GM19467 (cell line): ENCODE data around the gene VAMP3.
A peak's percentile ranks its signal among the peaks of the same experiment; 100 is the strongest.

ENCODE experiments used
- ATAC-seq: cut with Tn5 transposase; IDR thresholded peaks from one replicate; pipeline ENCODE4 v1.9.1; 2021; ENCODE audit warnings: mild to moderate bottlenecking, moderate library complexity; ENCODE audit not compliant: unreplicated experiment

VAMP3 gene, protein sequence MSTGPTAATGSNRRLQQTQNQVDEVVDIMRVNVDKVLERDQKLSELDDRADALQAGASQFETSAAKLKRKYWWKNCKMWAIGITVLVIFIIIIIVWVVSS

DNA sequence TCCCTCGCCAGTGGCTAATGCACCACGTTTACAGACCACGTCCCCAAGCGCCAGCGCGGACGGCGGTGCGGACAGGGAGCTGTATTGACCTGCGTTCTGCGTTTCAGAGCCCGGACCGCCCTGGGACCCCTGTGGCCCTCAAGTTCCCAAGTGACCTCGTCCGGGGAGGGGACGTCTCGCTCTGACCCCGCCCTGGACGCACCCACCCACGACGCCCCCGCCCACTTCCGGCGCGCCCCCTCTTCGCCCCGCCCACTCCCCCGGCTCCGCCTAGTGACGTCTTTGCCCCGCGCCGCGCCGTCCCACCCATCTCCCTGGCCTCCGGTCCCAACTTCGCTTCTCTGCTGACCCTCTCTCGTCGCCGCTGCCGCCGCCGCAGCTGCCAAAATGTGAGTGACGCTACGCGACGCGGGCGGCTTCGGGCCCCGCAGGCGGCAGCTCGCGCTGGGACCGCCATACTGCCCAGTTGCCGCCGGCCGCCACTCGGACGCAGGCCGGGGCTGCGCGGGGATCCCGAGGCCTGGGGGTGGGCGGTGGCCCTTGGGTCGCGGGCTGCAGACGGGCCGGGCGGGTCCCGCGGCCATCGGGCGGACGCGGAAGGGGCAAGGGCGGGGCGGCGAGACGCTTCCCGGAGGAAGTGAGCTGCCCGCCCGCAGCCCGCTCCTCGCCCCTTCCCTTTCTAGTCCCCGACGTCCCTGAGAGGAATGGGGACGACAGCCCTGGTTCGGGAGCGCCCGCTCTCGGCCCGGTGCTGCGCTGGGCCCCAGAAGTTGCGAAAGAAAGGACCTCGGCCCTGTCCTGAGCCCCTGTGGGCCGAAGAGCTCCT is at the start of gene VAMP3:
Gene VAMP3, plus strand, starts transcription at position 300 of the 826 bp plus-strand sequence. Its CDS starts 88 bp downstream, at position 388.
- ATAC-seq = peak; percentile 66

DNA sequence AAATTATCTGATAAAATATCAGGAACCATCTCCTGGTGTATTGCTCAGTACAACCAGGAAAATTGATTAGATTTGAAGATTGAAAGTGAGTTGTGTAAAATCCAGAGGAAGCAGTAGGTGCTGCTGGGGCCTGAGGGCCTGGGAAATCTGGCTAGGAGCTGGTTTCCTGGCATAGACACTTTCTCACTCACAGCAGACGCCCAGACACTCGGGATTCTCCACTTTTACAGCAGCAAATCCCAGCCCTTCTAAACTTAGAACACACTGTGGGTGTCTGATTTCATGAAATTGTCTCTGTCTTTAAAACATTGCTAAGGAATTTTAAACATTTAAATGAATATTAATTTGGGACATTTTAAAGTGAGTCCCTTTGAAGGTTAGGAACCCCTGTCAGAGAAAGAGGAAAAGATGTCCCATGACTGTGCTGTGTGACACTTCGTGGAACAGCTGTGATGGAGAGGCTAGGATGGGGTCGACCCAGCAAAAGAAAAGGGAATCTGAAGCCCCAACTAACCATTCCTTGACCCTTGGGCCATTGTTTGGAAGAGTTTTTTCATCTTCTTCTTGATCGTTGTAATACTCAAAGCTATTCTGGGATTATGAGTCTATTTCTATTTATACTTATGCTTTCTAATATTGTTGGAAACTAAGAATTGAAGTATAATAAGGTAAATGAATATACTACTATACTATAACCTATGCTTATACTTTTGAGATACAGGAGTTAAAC is 49.0 kb upstream of the VAMP3 start:
- no peak for ATAC-seq

DNA sequence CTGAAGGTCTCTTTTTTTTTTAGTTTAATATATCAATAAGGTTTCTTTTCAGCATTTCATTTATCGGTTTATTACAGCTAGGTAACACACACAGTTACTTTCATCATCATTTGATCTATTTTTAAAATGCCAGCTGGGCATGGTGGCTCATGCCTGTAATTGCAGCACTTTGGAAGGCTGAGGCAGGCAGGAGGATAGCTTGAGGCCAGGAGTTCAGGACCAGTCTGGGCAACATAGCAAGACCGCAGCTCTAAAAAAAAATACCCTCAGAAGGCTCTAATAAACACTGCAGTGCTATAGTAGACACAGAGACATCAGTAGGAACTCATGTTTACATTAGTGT is 48.5 kb upstream of the VAMP3 start:
- ATAC-seq = no peak

DNA sequence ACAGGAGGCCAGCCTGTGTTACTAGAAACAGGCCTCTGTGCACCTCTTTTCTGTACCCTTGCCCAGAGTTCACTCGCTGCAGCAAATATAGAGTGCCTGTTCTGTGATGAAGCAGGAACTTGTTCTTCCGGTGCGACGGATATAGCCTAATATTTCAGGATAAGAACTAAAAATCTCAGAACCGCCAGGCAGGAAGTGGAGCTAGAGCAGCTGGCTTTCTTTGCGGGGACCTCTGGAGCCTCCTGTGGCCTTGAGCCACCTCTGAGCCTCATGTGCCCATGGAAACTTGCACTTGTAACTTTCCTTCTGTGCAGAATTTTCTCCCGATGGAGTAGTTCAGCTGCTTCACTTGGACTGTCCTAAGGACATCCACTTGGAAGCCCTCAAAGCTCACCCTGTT is 44.5 kb upstream of the VAMP3 start:
- no peak for ATAC-seq

DNA sequence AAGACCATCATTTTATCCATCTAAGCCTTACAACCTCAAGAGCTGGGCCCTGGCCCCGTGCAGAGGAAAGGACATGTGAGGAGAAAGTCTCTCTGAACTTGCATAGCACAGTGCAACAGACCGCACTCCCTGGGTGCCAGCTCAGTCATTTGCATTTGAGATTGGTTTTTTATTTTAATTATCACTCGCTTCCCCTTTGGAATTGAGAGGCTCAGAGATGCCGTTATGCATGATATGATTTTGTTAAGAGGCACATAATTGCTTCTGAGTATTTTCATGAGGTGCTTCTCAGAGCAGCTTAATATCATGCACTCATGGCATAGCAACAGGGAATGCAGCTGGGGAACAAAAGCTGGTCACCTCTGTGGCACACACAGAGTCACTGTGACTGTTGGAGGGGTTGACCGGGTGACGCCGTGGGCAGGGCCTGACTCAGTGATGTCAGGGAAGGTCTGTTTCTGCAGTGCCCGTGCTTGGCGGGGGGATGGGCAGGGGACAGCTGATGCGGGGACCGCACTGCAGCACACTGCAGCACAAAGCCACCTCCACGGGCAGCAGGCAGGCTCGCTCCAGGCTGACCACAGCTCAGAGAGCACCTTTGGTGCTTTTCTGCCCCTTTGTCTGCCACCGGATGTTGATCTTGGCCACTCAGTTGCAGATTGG is 43.2 kb upstream of the VAMP3 start:
- no peak for ATAC-seq

DNA sequence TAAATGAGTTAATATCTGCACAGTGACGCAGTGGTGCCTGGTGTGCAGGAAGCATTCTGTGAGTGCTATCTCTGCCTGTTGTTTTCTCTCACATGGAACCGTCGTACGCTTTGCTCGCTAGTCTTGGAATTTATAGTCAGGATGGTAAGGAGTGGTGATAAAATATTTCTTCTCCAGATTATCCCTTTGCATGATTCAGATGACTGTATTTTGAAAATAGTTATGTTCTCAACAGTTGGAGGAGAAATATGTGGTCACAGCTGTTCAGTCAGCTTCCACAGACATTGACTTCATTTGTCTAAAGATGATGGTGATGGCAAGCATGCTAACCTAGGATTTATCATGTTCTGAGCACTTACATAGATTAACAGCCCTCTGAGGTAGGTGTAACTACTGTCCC is 41.3 kb upstream of the VAMP3 start:
- no peak for ATAC-seq

DNA sequence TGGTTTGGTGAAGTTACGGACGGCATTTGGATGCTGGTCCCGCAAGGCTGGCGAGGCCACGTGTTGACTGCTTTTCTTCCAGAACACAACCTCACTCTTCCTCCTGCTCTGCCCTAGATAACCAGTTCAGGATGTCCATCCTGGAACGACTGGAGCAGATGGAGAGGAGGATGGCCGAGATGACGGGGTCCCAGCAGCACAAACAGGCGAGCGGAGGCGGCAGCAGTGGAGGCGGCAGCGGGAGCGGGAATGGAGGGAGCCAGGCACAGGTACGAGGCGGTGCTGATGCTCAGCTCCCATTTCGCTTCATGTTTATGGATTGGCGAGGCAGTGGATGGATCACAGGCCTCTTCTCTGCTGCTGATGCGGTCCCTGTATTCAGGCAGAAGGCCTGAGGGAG is 38.8 kb upstream of the VAMP3 start:
- no peak for ATAC-seq

DNA sequence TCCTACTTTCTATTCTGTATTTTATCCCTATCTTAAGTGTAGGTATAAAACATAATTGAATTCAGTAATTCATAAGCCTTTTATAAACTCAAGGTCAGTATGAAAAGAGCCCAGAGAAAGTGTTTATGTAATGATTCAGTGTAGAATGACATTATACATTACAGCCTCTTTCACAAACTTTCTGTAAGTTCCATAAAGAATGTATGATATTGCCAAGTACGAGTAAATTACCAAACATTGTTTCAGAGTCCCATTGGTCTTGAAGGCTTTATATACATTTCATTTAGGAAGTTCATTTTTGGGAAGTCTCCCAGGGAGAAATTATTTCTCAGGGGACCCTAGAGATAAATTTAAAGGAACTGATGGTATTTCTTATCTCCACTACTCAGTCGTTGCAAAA is 37.8 kb upstream of the VAMP3 start:
- ATAC-seq = no peak

DNA sequence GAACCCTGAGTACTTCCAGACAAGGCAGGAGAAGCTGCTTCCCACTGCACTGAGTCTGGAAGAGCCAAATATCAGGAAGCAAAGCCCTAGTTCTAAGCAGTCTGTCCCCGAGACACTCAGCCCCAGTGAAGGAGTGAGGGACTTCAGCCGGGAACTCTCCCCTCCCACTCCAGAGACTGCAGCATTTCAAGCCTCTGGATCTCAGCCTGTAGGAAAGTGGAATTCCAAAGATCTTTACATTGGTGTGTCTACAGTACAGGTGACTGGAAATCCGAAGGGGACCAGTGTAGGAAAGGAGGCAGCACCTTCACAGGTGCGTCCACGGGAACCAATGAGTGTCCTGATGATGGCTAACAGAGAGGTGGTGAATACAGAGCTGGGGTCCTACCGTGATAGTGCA is 33.1 kb upstream of the VAMP3 start:
- no peak for ATAC-seq

DNA sequence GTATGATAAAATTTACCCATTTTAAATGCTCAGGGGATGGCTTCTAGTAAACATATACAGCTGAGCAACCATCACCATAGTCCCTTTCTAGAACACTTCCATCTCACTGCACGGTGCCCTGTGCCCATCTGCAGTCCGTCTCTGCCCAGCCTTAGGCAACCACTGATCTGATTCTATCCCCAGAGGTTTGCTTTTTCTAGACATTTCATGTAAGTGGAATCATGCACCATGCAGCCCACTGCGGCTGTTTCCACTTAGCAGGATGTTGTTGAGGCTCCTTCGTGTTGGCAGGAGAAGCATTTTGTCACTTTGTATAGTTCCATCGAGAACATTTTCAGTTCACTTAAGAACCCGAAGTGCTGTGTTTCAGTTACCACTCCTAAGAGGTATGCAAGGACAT is 27.8 kb upstream of the VAMP3 start:
- ATAC-seq = no peak

DNA sequence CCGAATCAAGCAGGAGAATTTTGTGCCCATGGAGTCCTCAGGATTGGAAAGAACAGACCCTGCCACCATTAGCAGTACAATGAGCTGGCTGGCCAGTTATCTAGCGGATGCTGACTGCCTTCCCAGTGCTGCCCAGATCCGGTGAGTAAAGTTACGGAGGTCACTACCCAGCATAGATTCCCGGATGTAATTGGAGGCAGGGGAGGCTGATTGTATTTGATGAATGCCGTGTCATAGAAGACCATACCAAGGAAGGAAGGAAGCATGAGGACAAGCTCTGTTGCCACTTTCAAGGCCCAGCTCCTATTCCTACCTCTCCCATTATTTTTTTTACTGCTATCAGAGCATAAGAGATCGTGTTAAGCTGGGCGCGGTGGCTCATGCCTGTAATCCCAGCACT is 26.2 kb upstream of the VAMP3 start:
- ATAC-seq = no peak

DNA sequence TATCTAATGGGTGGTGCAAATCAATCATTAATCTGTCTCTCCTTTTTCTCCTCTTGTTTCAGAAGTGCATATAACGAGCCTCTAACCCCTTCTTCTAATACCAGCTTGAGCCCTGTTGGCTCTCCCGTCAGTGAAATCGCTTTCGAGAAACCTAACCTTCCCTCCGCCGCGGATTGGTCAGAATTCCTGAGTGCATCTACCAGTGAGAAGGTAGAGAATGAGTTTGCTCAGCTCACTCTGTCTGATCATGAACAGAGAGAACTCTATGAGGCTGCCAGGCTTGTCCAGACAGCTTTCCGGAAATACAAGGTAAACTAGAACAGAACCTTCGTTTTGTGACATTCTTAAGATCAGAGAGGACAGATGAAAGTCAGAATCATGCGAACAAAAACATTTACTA is 25.3 kb upstream of the VAMP3 start:
- ATAC-seq = no peak

DNA sequence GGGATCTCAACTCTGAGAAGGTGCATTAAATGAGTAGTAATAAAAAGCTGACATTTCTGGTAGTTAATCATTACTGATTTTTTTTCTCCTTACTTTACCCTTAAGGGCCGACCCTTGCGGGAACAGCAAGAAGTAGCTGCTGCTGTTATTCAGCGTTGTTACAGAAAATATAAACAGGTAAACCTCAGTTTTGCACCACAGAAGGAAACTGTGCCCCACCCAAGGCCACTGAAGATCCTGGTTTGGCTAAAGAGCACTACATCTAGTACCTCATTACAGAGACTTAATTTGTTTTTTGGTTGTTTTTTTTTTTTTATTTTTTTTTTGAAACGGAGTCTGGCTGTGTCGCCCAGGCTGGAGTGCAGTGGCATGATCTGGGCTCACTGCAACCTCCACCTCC is 23.5 kb upstream of the VAMP3 start:
- ATAC-seq = no peak

DNA sequence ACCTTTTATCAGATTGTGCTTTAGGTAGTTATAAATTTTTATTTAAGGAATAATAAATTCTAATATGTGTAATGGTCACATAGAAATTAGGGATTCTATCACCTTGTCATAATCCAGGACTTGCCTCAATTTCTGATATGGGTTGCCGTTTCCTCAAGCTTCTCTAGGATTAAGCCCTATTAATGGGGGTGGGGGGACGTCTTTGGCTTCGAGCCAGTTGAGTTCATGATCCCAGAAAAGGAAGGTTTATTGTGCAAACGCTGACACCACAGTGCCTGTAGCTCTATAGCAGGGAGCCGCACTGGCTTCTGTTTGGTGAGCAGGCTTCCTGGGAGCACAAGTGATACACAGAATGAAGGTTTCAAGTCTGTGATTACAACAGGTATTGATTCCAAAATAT is 22.0 kb upstream of the VAMP3 start:
- no peak for ATAC-seq

DNA sequence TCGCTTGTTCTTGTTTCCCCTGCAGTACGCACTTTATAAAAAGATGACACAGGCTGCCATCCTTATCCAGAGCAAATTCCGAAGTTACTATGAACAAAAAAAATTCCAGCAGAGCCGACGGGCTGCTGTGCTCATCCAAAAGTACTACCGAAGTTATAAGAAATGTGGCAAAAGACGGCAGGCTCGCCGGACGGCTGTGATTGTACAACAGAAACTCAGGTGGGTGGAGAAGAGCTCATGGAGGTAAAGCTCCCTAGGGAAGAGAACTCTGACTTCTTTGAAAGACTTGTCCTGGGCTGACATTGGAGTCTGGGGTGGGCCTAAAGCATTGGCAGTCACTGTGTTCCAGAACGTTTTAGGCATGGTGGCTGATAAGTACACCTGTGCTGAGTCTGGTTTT is 19.9 kb upstream of the VAMP3 start:
- ATAC-seq = no peak

DNA sequence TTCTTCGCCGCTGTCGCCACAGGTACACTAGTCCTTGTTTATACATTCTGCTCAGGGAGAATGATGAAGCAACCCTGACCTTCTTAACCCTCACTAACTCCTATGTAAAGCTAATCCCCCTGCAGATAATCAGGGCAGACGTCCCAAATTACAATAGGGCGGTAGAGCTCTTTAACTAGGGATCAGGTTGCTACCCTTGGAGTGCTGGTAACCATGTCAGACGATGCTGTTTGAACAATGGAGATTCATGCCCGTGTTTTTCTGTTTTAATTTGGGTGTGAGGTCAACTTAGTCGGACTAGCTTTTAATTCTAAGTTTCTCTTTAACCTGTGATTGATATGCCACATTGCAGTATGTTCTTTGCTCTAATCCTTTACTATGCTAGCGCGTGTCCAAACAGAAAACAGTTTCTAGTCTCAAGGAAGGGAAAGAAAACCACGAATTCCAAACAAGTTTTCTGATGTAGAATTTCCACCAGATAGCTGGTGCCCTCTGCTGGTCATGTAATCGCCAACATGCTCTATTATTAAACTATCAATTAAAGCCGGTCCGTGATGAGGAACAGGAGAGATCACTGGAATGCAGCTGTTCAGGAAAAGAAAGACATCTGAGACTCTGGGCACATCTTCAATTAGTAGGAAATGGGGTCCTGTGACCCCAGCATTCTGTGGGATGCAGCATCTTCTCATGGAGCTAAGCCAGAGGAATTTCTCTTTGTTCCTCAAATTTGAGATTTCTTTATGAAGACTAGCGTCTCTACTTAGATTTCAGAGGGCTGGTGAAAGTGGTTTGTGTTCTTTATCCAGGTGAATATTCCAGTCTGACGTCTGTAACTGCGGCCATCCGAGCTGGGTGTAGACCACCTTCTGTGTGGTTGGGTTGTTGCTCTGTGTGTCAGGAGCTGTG is 18.3 kb upstream of the VAMP3 start:
- no peak for ATAC-seq

DNA sequence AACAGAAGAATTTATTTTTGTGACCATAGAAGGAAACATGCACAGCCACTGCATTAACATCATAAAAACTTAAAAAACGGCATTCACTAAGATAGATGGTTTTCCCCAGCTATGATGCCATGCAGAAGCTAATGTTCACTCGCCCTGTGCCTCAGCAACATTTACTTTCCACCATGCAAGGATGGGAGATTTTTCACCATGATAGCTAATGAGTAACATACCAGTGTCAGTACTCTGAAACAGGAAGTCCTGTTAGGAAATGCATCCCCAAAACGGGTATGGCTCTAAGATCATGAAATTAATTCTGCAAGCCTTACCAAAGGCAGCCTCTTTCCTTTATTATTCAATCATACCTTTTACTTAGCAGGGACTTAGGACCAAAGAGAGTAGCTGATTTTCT is 17.5 kb upstream of the VAMP3 start:
- no peak for ATAC-seq

DNA sequence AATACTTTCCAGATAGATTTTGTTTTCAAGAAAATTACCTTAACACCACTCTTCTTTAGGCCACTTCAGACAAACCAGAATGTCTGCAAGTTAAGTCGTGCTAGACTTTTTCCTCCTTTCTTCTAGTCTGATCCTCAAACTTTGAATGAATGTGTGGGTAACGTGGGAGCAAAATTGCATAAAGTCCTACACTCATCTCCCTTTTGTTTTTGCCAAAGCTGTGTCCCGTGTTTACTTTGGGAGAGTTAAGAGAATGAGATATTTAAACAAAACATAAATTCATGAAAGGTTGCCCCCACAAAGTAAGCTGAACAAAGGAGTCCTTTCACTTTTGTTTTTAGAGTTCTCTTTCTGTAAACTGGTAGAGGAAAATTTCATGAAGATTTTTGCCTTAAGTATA is 16.9 kb upstream of the VAMP3 start:
- no peak for ATAC-seq

DNA sequence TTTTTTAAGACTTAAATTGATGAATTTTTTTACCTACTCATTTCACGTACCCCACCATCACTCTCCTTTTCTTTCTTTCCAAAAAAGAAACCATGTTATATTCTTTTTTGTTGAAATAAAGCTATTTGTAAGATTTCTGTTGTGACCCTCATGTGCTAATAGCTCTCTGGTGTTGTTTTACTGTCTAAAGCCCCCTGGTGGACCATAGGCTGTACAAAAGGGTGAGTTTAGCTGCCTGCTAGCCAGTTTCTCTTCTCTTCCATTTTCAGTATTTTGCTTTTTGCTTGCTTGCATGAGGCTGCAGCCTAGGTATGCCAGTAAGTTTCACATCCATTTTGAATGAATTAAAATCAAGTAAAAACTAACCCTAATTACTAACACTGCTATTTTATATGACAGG is 15.6 kb upstream of the VAMP3 start:
- no peak for ATAC-seq

DNA sequence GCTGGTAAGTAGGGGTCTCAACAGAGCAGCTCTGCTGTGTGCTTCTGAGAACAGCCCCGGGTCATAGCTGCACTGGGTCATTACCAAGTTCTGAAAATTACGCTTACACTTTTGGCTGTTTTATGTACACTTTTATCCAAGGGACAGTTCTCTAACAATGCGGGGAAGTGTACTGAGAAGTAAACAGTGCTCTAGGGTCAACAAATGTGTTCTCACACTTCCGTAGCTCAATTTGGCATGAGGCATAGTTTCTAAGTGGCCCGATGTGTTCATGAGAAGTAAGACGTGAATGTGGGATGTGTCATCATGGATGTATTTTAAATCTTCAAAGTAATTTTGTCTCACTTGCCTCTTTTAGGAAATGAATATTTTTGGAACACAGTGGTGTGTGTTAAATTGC is 10.9 kb upstream of the VAMP3 start:
- no peak for ATAC-seq

DNA sequence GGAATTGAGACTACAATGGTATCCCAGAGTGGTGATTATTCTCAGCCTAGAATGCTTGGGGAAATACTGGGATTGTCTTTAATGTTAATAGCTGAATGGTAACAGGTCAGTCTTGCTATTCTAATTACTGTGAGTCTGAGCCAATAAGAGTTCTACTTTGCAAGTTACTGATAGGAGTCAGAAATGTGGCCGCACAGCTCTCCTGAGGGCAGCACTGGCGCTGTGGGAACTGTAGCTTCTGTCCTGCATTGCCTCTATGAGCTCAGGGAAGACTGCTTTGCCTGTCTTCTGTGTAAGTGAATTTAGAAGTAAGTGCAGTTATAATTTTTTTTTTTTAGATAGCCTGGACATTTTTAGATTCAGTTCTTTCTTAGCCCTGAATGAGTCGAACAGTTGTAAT is 10.0 kb upstream of the VAMP3 start:
- no peak for ATAC-seq
